ENCODE results near the gene SLC6A19.

The SLC6A19 gene

GRCh38 chr5:1232780-1233179, 31.4 kb downstream of the SLC6A19 start:
- no peak for DNase-seq (ENCODE audit: extremely low read depth, low read depth)
- H3K4me3 ChIP-seq (replicated peaks; ENCODE audit: low read depth, low read length), result no peak overlapping the region
- TF ChIP-seq, protein P1, sequence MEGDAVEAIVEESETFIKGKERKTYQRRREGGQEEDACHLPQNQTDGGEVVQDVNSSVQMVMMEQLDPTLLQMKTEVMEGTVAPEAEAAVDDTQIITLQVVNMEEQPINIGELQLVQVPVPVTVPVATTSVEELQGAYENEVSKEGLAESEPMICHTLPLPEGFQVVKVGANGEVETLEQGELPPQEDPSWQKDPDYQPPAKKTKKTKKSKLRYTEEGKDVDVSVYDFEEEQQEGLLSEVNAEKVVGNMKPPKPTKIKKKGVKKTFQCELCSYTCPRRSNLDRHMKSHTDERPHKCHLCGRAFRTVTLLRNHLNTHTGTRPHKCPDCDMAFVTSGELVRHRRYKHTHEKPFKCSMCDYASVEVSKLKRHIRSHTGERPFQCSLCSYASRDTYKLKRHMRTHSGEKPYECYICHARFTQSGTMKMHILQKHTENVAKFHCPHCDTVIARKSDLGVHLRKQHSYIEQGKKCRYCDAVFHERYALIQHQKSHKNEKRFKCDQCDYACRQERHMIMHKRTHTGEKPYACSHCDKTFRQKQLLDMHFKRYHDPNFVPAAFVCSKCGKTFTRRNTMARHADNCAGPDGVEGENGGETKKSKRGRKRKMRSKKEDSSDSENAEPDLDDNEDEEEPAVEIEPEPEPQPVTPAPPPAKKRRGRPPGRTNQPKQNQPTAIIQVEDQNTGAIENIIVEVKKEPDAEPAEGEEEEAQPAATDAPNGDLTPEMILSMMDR (IDR thresholded peaks at IDR 0.05; ENCODE audit: low read depth, low read length, missing control alignments), result no peak

- TF ChIP-seq, protein P1 (IDR thresholded peaks at IDR 0.05; ENCODE audit: low read depth, low read length, missing control alignments), result no peak
- no peak for DNase-seq (ENCODE audit: extremely low read depth, low read depth)
- H3K4me3 ChIP-seq (replicated peaks; ENCODE audit: low read depth, low read length), result no peak overlapping the region
Measured at GRCh38 chr5:1235379-1235778, 34.0 kb downstream of the SLC6A19 start.

DNA sequence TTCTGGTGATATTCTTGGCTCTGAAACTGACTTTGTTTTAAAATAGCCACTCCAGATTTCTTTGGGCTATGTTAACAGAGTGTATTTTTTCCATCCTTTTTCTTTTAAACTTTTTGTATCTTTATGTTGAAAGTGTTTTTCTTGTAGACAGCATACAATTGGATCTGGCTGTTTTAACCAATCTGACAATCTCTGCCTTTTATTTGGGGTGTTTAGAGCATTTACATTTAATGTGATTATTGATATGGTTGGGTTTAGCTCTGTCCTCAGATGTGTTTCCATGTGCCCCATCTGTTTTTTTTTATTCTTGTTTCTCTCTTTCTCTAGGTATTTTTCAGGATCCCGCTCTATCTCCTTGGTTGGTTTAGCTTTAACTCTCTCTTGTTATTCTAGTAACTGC, 34.4 kb downstream of the SLC6A19 start:
- H3K4me3 ChIP-seq (replicated peaks; ENCODE audit: low read depth, low read length), result no peak overlapping the region
- TF ChIP-seq, protein P1 (IDR thresholded peaks at IDR 0.05; ENCODE audit: low read depth, low read length, missing control alignments), result no peak
- DNase-seq (ENCODE audit: extremely low read depth, low read depth), result no peak

- H3K4me3 ChIP-seq (replicated peaks; ENCODE audit: low read depth, low read length), result no peak overlapping the region
- TF ChIP-seq, protein P1 (IDR thresholded peaks at IDR 0.05; ENCODE audit: low read depth, low read length, missing control alignments), result no peak
- no peak for DNase-seq (ENCODE audit: extremely low read depth, low read depth)
Measured at GRCh38 chr5:1239505-1240251, 38.3 kb downstream of the SLC6A19 start.

- DNase-seq (ENCODE audit: extremely low read depth, low read depth), result no peak
- TF ChIP-seq, protein P1 (IDR thresholded peaks at IDR 0.05; ENCODE audit: low read depth, low read length, missing control alignments), result no peak
- no peak overlapping the region for H3K4me3 ChIP-seq (replicated peaks; ENCODE audit: low read depth, low read length)
Measured at GRCh38 chr5:1240496-1241260, 39.3 kb downstream of the SLC6A19 start.

DNA sequence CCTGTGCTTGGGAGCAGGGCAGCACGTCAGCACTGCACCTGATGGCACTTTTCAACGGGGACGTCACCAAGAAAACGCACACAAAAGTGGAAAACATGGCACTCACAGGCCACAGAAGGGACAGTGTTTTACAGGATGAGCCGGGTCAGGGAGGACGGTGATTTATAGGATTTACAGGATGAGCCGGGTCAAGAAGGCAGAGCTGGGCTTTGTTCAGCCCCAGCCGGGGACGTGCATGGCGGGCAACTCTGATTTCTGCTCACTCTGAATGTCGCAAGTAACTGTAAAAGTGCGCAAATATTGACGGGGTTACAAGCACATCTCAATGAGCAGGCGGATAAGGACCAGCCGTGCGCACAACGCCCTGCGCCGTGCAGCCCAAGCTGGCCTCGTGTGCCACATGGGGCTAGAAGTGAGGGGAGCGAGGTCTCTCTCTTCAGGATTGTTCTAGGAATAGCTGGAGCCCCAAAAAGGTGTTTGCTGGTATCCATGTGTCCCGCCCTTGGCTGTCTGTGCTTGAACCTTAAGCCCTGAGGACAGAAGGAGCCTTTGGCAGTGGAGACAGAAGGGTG, 40.2 kb downstream of the SLC6A19 start:
- TF ChIP-seq, protein P1 (IDR thresholded peaks at IDR 0.05; ENCODE audit: low read depth, low read length, missing control alignments), result no peak
- no peak for DNase-seq (ENCODE audit: extremely low read depth, low read depth)
- no peak overlapping the region for H3K4me3 ChIP-seq (replicated peaks; ENCODE audit: low read depth, low read length)

All from HFF-Myc (cell line).